Naive thymus-derived CD4-positive, alpha-beta T cell (primary cell): Measurements from ENCODE around the gene PCBP1. TPM values are rescaled to one million over a fixed set of nuclear protein-coding genes. Genes with fewer than 3 reads are reported as not detected.
"Not testable (repeated sequence)": the region's sequence is repeated elsewhere in the genome, so short reads cannot be mapped to it uniquely, and the experiment has no call there.

Source experiments
- ATAC-seq: fragments of 150-1000 bp; cut with Tn5 transposase; 2 replicates; pipeline ENCODE4 v1.10.0; 2021; ENCODE audit warnings: mild to moderate bottlenecking, moderate library complexity
- CTCF ChIA-PET: fragments of 350-600 bp; sonication (Branson Sonifier 250); formaldehyde crosslinking; loops from one replicate; lab custom pipeline; 2021; ENCODE audit warnings: antibody characterized with exemption; lab: Charles Lee
- POLR2A ChIA-PET: fragments of 350-600 bp; sonication (Branson Sonifier 250); formaldehyde crosslinking; loops from one replicate; lab custom pipeline; 2021; ENCODE audit warnings: antibody characterized with exemption, inconsistent platforms; lab: Charles Lee
- DNase-seq, 9 donors: peaks; one replicate each; pipeline versions ENCODE4 v3.0.0 to v3.0.0-alpha.2; 2020 to 2022; ENCODE audit warnings: mixed read lengths in 1 of 9
- H3K27ac ChIP-seq: one replicate; pipeline ENCODE4 v1.7.0; 2013; ENCODE audit warnings: mild to moderate bottlenecking, low read depth, low read length, moderate library complexity
- H3K27me3 ChIP-seq, 2 donors: one replicate each; pipeline ENCODE4 v1.7.0; 2013; ENCODE audit warnings: low read length in 2 of 2, mild to moderate bottlenecking in 2 of 2, moderate library complexity in 2 of 2; ENCODE audit not compliant: control insufficient read depth in 2 of 2, insufficient read depth in 2 of 2
- H3K36me3 ChIP-seq, 3 experiments: 1 replicate in 2 of 3; 2 replicates in 1 of 3; pipeline ENCODE4 v1.7.0; 2013; ENCODE audit warnings: low read length in 3 of 3, mild to moderate bottlenecking in 3 of 3, moderate library complexity in 1 of 3; ENCODE audit not compliant: insufficient read depth in 3 of 3, control insufficient read depth in 2 of 3
- H3K4me1 ChIP-seq, 2 donors: one replicate each; pipeline ENCODE4 v1.7.0; 2013; ENCODE audit warnings: low read length in 2 of 2, mild to moderate bottlenecking in 2 of 2, moderate library complexity in 1 of 2; ENCODE audit not compliant: control insufficient read depth in 2 of 2, insufficient read depth in 2 of 2
- H3K4me3 ChIP-seq: 2 replicates; pipeline ENCODE4 v1.7.0; 2013; ENCODE audit warnings: mild to moderate bottlenecking, low read length
- H3K9me3 ChIP-seq, 3 experiments: 1 replicate in 2 of 3; 2 replicates in 1 of 3; pipeline ENCODE4 v1.7.0; 2013; ENCODE audit warnings: low read length in 3 of 3; ENCODE audit not compliant: control insufficient read depth in 2 of 3
- H3K27ac Mint-ChIP-seq, 9 donors: one replicate each; pipeline ENCODE4 v1.8.0; 2020 to 2022; ENCODE audit warnings: mixed read lengths in 9 of 9, mild to moderate bottlenecking in 8 of 9, moderate library complexity in 5 of 9, inconsistent platforms in 2 of 9
- H3K27me3 Mint-ChIP-seq, 5 donors: one replicate each; pipeline ENCODE4 v1.8.0; 2021 to 2022; ENCODE audit warnings: mixed read lengths in 5 of 5, mild to moderate bottlenecking in 1 of 5
- H3K36me3 Mint-ChIP-seq, 5 donors: one replicate each; pipeline ENCODE4 v1.8.0; 2020 to 2022; ENCODE audit warnings: mixed read lengths in 5 of 5, mild to moderate bottlenecking in 3 of 5, inconsistent platforms in 1 of 5
- H3K4me1 Mint-ChIP-seq, 7 donors: one replicate each; pipeline ENCODE4 v1.8.0; 2020 to 2022; ENCODE audit warnings: mixed read lengths in 7 of 7, mild to moderate bottlenecking in 3 of 7, inconsistent platforms in 1 of 7
- H3K4me3 Mint-ChIP-seq, 10 donors: one replicate each; pipeline ENCODE4 v1.8.0; 2020 to 2022; ENCODE audit warnings: mild to moderate bottlenecking in 10 of 10, mixed read lengths in 10 of 10, moderate library complexity in 6 of 10, inconsistent platforms in 2 of 10
- H3K9me3 Mint-ChIP-seq, 11 donors: one replicate each; pipeline ENCODE4 v1.8.0; 2020 to 2022; ENCODE audit warnings: mixed read lengths in 11 of 11, mild to moderate bottlenecking in 4 of 11, inconsistent platforms in 1 of 11, moderate library complexity in 1 of 11
- intact Hi-C, 2 donors: fragments of 100-400 bp; cut with micrococcal nuclease; formaldehyde crosslinking; loops; one replicate each; pipeline ENCODE4 v1.15.1; 2023
- polyA plus RNA-seq, 2 donors: library from polyadenylated mRNA; unstranded; fragments of 300-500 nt; fragmentation: Illumina TruSeq; gene quantifications; one replicate each; pipeline ENCODE4 v1.2.3, GENCODE V29; 2021
- total RNA-seq, 6 experiments: library from RNA in 5 of 6; stranded (reverse) in 5 of 6; gene quantifications; 1 replicate in 5 of 6; 2 replicates in 1 of 6; pipeline ENCODE4 v1.2.3 and lab custom pipeline; 2021 to 2026

PCBP1 gene
- total and polyA plus RNA-seq, 7 experiments from 2014 or later: 178 to 487 (median 353) TPM

- peaks cover 0 to 26% (median 0%) of the 10 kb centered on the region in 7 donors for H3K4me1 Mint-ChIP-seq
Measured at GRCh38 chr2:70050631-70051425, 36.4 kb upstream of the PCBP1 start.

DNA sequence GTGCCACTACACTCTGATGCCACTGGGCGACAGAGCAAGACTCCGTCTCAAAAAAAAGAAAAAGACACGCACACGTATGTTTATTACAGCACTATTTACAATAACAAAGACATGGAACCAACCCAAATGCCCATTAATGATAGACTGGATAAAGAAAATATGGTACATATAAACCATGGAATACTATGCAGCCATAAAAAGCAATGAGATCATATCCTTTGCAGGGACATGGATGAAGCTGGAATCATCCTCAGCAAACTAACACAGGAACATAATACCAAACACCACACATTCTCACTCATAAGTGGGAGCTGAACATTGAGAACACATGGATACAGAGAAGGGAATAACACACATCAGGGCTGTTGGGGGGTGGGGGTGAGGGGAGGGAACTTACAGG is 32.0 kb upstream of the PCBP1 start:
- Mint-ChIP-seq H3K36me3 (peaks cover 5 to 56% (median 27%) of the 10 kb centered on the region in 5 donors), H3K4me1 (peaks cover 0 to 12% (median 0%) of the 10 kb centered on the region in 7 donors), H3K27ac (peak overlapping the region in 1 of 9 donors; percentile 14)
- H3K4me3 Mint-ChIP-seq, DNase-seq, H3K4me1 ChIP-seq, intact Hi-C loops, H3K9me3 Mint-ChIP-seq, H3K27me3 ChIP-seq, H3K27ac ChIP-seq, H3K4me3 ChIP-seq, CTCF ChIA-PET, H3K9me3 ChIP-seq, H3K27me3 Mint-ChIP-seq, ATAC-seq: not testable (repeated sequence)
- H3K36me3 ChIP-seq: peaks cover 0 to 28% (median 0%) of the 10 kb centered on the region in 3 experiments
- POLR2A ChIA-PET: interaction anchor here (1.1 kb wide), 1 partner anchor 8 kb away, joined by 3 read pairs; no protein-coding TSS in a partner anchor

More at GRCh38 chr2:70050631-70051425, 36.4 kb upstream of the PCBP1 start:
- Mint-ChIP-seq H3K9me3 (peaks cover 0 to 2% (median 0%) of the 10 kb centered on the region in 11 donors), H3K36me3 (peaks cover 5 to 65% (median 41%) of the 10 kb centered on the region in 5 donors), H3K27me3 (no peaks in the 10 kb centered on the region), H3K4me3 (no peak overlapping the region), H3K27ac (peak overlapping the region in 1 of 9 donors; percentile 42)
- no peak overlapping the region for H3K4me3 ChIP-seq
- no peaks in the 10 kb centered on the region for H3K27me3 ChIP-seq
- intact Hi-C loops: no loop called here
- CTCF ChIA-PET: no interaction called here
- POLR2A ChIA-PET: interaction anchor here (0.9 to 2.0 kb wide), 2 partner anchors 12 to 92 kb away, joined by 3 to 5 read pairs; no protein-coding TSS in a partner anchor
- H3K4me1 ChIP-seq: no peaks in the 10 kb centered on the region
- H3K36me3 ChIP-seq: peaks cover 0 to 56% (median 8%) of the 10 kb centered on the region in 3 experiments
- H3K27ac ChIP-seq: no peak overlapping the region
- no peak for DNase-seq
- no peak for ATAC-seq
- H3K9me3 ChIP-seq: no peaks in the 10 kb centered on the region

- Histone ChIP-seq H3K4me1 (no peaks in the 10 kb centered on the region), H3K4me3 (no peak overlapping the region), H3K27me3 (no peaks in the 10 kb centered on the region), H3K27ac (no peak overlapping the region), H3K9me3 (no peaks in the 10 kb centered on the region), H3K36me3 (peaks cover 0 to 36% (median 3%) of the 10 kb centered on the region in 3 experiments)
- DNase-seq (no peak), ATAC-seq (no peak)
- Mint-ChIP-seq H3K27me3 (no peaks in the 10 kb centered on the region), H3K4me1 (peaks cover 5 to 28% (median 19%) of the 10 kb centered on the region in 7 donors), H3K9me3 (no peaks in the 10 kb centered on the region), H3K36me3 (peaks cover 3 to 36% (median 28%) of the 10 kb centered on the region in 5 donors), H3K27ac (no peak overlapping the region), H3K4me3 (no peak overlapping the region)
- intact Hi-C loops: no loop called here
- POLR2A ChIA-PET: interaction anchor here (0.6 to 23.5 kb wide), 4 partner anchors 9 to 26 kb away, joined by 4 to 450 read pairs (median 6); partner anchors contain the start of gene PCBP1
- CTCF ChIA-PET: no interaction called here
Measured at GRCh38 chr2:70061317-70061716, 26.0 kb upstream of the PCBP1 start.

DNA sequence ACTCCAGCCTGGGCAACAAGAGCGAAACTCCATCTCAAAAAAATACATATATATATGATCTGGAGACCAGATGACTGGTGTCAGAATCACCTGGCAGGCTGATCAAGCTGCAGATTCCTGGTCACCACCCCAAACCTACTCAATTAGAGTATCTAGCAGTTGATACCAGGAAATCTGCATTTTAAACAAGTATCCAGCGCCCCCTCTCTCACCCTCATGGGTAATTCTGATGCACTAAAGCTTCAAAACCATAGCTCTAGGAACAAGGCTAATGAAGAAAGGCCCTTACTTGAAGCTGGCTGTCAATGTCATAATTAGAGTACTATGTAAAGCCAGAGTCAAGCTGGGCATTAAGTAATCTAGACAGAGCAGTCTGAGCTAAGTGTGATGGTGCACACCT is 25.0 kb upstream of the PCBP1 start:
- Mint-ChIP-seq H3K36me3 (peaks cover 3 to 39% (median 35%) of the 10 kb centered on the region in 5 donors), H3K4me3 (no peak overlapping the region), H3K4me1 (peaks cover 5 to 35% (median 26%) of the 10 kb centered on the region in 7 donors), H3K27ac (peak overlapping the region in 1 of 9 donors; percentile 73), H3K27me3 (no peaks in the 10 kb centered on the region), H3K9me3 (no peaks in the 10 kb centered on the region)
- peaks cover 0 to 36% (median 3%) of the 10 kb centered on the region in 3 experiments for H3K36me3 ChIP-seq
- no peak overlapping the region for H3K27ac ChIP-seq
- H3K9me3 ChIP-seq: no peaks in the 10 kb centered on the region
- ATAC-seq (no peak), DNase-seq (no peak)
- H3K27me3 ChIP-seq: no peaks in the 10 kb centered on the region
- intact Hi-C loops: no loop called here
- peaks cover 0 to 4% of the 10 kb centered on the region in 2 donors for H3K4me1 ChIP-seq
- no peak overlapping the region for H3K4me3 ChIP-seq
- ChIA-PET POLR2A (interaction anchor here (0.6 to 23.5 kb wide), 9 partner anchors 9 to 153 kb away, joined by 3 to 450 read pairs (median 5); partner anchors contain the start of genes MXD1 and PCBP1), CTCF (interaction anchor here (1.2 to 1.7 kb wide), 2 partner anchors 81 to 151 kb away, joined by 3 to 4 read pairs; no protein-coding TSS in a partner anchor)

DNA sequence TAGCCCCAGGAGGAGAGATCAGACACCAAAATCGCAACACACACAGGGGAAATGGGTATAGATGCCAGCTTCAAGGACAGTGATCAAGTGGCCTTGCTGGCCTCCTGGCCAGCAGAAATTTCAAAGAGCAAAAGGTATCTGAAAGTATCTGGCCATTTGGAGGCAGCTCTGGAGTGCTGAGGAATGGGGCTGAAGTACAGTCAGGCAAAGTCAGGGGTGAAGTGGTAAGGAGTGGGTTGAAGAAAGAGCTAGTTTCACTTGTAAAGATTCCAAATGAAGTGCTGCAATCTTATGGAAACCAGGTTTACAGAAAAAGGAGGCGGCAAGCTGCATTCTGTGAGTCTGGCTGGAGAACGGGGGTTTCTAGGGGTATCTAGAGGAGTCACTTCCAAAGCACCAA is 19.2 kb upstream of the PCBP1 start:
- H3K9me3 ChIP-seq: no peaks in the 10 kb centered on the region
- peak overlapping the region; percentile 89 to 99 (median 95) for H3K27ac Mint-ChIP-seq
- POLR2A ChIA-PET: interaction anchor here (0.9 to 29.1 kb wide), 7 partner anchors 9 to 226 kb away, joined by 3 to 1973 read pairs (median 9); partner anchors contain the start of genes C2orf42, MXD1, PCBP1 and SNRNP27
- H3K4me1 ChIP-seq: peaks cover 30 to 35% of the 10 kb centered on the region in 2 donors
- intact Hi-C loops: loop anchor here in 1 of 2 donors (2.0 to 5.0 kb wide), 3 partner anchors 123 to 225 kb away; partner anchors contain the start of genes C2orf42, SNRPG and TIA1
- no peaks in the 10 kb centered on the region for H3K27me3 ChIP-seq
- H3K27me3 Mint-ChIP-seq: no peaks in the 10 kb centered on the region
- no peak for DNase-seq
- H3K4me3 Mint-ChIP-seq: peak overlapping the region; percentile 55 to 91 (median 72)
- peaks cover 0 to 13% (median 0%) of the 10 kb centered on the region in 3 experiments for H3K36me3 ChIP-seq
- H3K4me3 ChIP-seq: no peak overlapping the region
- H3K4me1 Mint-ChIP-seq: peaks cover 25 to 68% (median 60%) of the 10 kb centered on the region in 7 donors
- peak overlapping the region; percentile 71 for H3K27ac ChIP-seq
- no peaks in the 10 kb centered on the region for H3K9me3 Mint-ChIP-seq
- peaks cover 6 to 34% (median 24%) of the 10 kb centered on the region in 5 donors for H3K36me3 Mint-ChIP-seq
- CTCF ChIA-PET: interaction anchor here (0.6 to 5.6 kb wide), 5 partner anchors 18 to 155 kb away, joined by 3 to 32 read pairs (median 11); partner anchors contain the start of gene MXD1
- no peak for ATAC-seq

DNA sequence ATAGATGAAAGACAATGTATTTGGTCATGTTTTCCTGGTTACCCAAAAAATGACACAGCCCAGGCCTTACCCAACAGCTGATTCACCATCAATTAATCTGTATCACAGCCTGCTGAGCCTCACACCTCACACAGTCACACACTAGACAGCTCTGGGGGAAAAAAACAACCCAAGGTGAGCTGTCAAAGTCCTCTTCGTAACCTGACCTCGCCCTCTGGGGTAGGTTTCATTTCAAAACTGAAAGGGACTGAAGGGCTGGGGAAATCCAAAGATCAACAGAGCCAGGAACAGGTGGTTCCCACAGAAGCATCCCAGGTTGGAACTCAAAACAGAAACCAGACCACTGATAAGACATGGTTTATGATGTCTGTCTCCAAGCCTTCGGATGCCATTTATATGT is 18.2 kb upstream of the PCBP1 start:
- H3K27me3 ChIP-seq: no peaks in the 10 kb centered on the region
- peak overlapping the region; percentile 89 to 99 (median 95) for H3K27ac Mint-ChIP-seq
- peaks cover 8 to 34% (median 24%) of the 10 kb centered on the region in 5 donors for H3K36me3 Mint-ChIP-seq
- no peaks in the 10 kb centered on the region for H3K9me3 ChIP-seq
- peak; percentile 90 for ATAC-seq
- H3K4me3 Mint-ChIP-seq: peak overlapping the region; percentile 55 to 91 (median 76)
- CTCF ChIA-PET: interaction anchor here (0.6 to 5.6 kb wide), 9 partner anchors 17 to 345 kb away, joined by 3 to 32 read pairs (median 4); partner anchors contain the start of gene MXD1
- H3K4me3 ChIP-seq: peak overlapping the region; percentile 44
- peaks cover 0 to 6% (median 0%) of the 10 kb centered on the region in 3 experiments for H3K36me3 ChIP-seq
- H3K4me1 ChIP-seq: peaks cover 35 to 36% of the 10 kb centered on the region in 2 donors
- H3K9me3 Mint-ChIP-seq: no peaks in the 10 kb centered on the region
- H3K27me3 Mint-ChIP-seq: no peaks in the 10 kb centered on the region
- H3K27ac ChIP-seq: peak overlapping the region; percentile 71
- peaks cover 23 to 70% (median 62%) of the 10 kb centered on the region in 7 donors for H3K4me1 Mint-ChIP-seq
- intact Hi-C loops: loop anchor here in 1 of 2 donors (1.0 to 5.0 kb wide), 8 partner anchors 17 to 224 kb away; partner anchors contain the start of genes C2orf42, SNRPG and TIA1
- POLR2A ChIA-PET: interaction anchor here (0.7 to 29.1 kb wide), 10 partner anchors 10 to 225 kb away, joined by 3 to 1973 read pairs (median 4); partner anchors contain the start of genes C2orf42, MXD1, PCBP1 and SNRNP27
- peak in 8 of 9 donors; percentile 48 to 89 (median 64) for DNase-seq
